ENCODE measurements around the gene DLG2. TPM values are rescaled to one million over a fixed set of nuclear protein-coding genes. Genes with fewer than 3 reads are reported as not detected.
"Not testable (repeated sequence)": the region's sequence is repeated elsewhere in the genome, so short reads cannot be mapped to it uniquely, and the experiment has no call there.

DLG2 gene
- total and polyA plus RNA-seq, 9 of the 15 experiments (the other 6 are each of a cell fraction or from before 2014, with no cell fraction given) = 0.52 to 1.6 (median 0.95) TPM

DNA sequence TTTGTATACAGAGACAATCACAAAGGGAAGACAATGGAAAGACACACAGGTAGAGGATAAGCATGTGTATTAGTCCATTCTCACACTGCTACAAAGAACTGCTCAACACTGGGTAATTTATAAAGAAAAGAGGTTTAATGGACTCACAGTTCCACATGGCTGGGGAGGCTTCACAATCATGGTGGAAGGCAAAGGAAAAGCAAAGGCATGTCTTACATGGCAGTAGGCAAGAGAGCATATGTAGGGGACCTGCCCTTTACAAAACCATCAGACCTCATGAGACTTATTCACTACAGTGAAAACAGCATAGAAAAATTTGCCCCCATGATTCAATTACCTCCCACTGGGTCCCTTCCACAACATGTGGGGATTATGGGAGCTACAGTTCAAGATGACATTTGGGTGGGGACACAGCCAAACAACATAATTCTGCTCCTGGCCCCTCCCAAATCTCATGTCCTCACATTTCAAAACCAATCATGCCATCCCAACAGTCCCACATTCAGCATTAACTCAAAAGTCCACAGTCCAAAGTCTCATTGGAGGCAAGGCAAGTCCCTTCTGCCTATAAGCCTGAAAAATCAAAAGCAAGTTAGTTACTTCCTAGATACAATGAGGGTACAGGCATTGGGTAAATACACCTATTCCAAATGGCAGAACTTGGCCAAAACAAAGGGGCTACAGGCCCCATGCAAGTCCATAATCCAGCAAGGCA is 44.0 kb upstream of the DLG2 start:
- DNase-seq (ENCODE audit: extremely low read depth in 1 of 4, low spot score in 3 of 4); H3K27ac ChIP-seq (ENCODE audit: extremely low read depth, low read depth, low read length); POLR2A ChIA-PET; ATAC-seq; H3K27me3 ChIP-seq (ENCODE audit: control insufficient read depth in 2 of 2, insufficient read depth in 2 of 2, low read length in 2 of 2); H2AFZ ChIP-seq (ENCODE audit: low read depth, low read length); H3K4me2 ChIP-seq (ENCODE audit: insufficient read depth, low read length); FAIRE-seq; H4K20me1 ChIP-seq (replicated peaks; ENCODE audit: control insufficient read depth, insufficient read depth, low read length); H3K9me1 ChIP-seq (ENCODE audit: control insufficient read depth, insufficient read depth, low read length); H3K4me3 ChIP-seq; H3K36me3 ChIP-seq (ENCODE audit: control insufficient read depth, insufficient read depth, low read length); BruUV-seq (replicated peaks); CTCF ChIA-PET (ENCODE audit: low intra/inter-chr PET ratio); H3K4me1 ChIP-seq (replicated peaks in 1 of 2; ENCODE audit: control insufficient read depth in 2 of 2, insufficient read depth in 2 of 2, low read length in 2 of 2); intact Hi-C loops (cut with micrococcal nuclease); H3K9ac ChIP-seq (ENCODE audit: insufficient read depth in 1 of 2, low read depth in 2 of 2, low read length in 2 of 2); H3K79me2 ChIP-seq (ENCODE audit: control insufficient read depth, insufficient read depth, low read length); H3K9me3 ChIP-seq (replicated peaks; ENCODE audit: control insufficient read depth, insufficient read depth, low read depth, low read length); in situ Hi-C loops (cut with MboI): not testable (repeated sequence)
- peak; percentile 78 for TF ChIP-seq ZNF431 (CRISPR knock-in tag; IDR thresholded peaks at IDR 0.05)

DNA sequence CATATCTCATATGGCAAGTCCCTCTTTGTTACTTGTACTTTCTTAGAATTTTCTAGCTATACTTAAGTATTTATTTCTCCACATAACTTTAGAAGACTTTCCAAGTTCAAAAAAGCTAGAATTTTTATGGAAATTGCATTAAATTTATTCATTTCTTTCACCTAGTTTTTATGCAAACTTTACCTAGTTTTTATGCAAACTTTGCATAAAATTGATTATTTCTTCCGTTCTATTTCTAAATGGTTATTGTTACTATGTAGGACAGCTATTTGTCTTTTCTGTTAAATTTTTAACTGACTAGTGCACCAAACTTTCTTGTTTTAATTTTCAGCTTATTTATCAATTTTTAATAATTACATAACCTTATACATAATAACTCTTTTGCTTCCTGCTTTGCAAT is 41.0 kb upstream of the DLG2 start:
- ChIA-PET POLR2A (no interaction called here), CTCF (ENCODE audit: low intra/inter-chr PET ratio) (no interaction called here)
- BruUV-seq (replicated peaks) = no TSS peak

More for the DNA sequence above, 41.0 kb upstream of the DLG2 start:
- H3K4me2 ChIP-seq (ENCODE audit: insufficient read depth, low read length) = no peak overlapping the region
- H3K27ac ChIP-seq (ENCODE audit: extremely low read depth, low read depth, low read length) = no peak overlapping the region
- no peaks in the 10 kb centered on the region for H3K27me3 ChIP-seq (ENCODE audit: control insufficient read depth in 2 of 2, insufficient read depth in 2 of 2, low read length in 2 of 2)
- in situ Hi-C loops (cut with MboI) = no loop called here
- peaks cover 9% of the 10 kb centered on the region for H4K20me1 ChIP-seq (replicated peaks; ENCODE audit: control insufficient read depth, insufficient read depth, low read length)
- H3K9me1 ChIP-seq (ENCODE audit: control insufficient read depth, insufficient read depth, low read length) = no peaks in the 10 kb centered on the region
- no peak overlapping the region for H2AFZ ChIP-seq (ENCODE audit: low read depth, low read length)
- H3K9me3 ChIP-seq (replicated peaks; ENCODE audit: control insufficient read depth, insufficient read depth, low read depth, low read length) = no peaks in the 10 kb centered on the region
- intact Hi-C loops (cut with micrococcal nuclease) = loop anchor here (10.0 kb wide), 2 partner anchors 507 to 577 kb away; partner anchors contain the start of gene EED
- peaks cover 5 to 14% of the 10 kb centered on the region in 2 experiments; a peak in 3 of 5 replicates for H3K4me1 ChIP-seq (replicated peaks in 1 of 2; ENCODE audit: control insufficient read depth in 2 of 2, insufficient read depth in 2 of 2, low read length in 2 of 2)
- TF ChIP-seq ZNF316 (IDR thresholded peaks at IDR 0.05) (peak; percentile 87), E2F3 (CRISPR knock-in tag; IDR thresholded peaks at IDR 0.05) (no peak), EHMT2 (IDR thresholded peaks at IDR 0.05) (no peak), TAF1 (IDR thresholded peaks at IDR 0.05; ENCODE audit: control insufficient read depth, extremely low read depth, insufficient read depth, low read length, severe bottlenecking) (no peak), C11orf30 (IDR thresholded peaks at IDR 0.05; ENCODE audit: low read depth) (peak; percentile 65; the same call in 1 of the 2 replicates), MAFF (IDR thresholded peaks at IDR 0.05; ENCODE audit: low read length) (peak; percentile 29; the same call in 1 of the 2 replicates), EP300 (IDR thresholded peaks at IDR 0.05; ENCODE audit: low read length) (no peak), MAFG (tag; conservative IDR thresholded peaks at IDR 0.05) (peak; percentile 59; the same call in 1 of the 2 replicates)
- H3K36me3 ChIP-seq (ENCODE audit: control insufficient read depth, insufficient read depth, low read length) = peaks cover 3% of the 10 kb centered on the region
- 25% methylated on average over 1 of the region's 1 CpG for WGBS (ENCODE audit: insufficient coverage, low coverage, missing lambda C conversion rate)
- no peak overlapping the region for H3K4me3 ChIP-seq
- FAIRE-seq = no peak
- ATAC-seq = no peak
- peaks cover 18% of the 10 kb centered on the region for H3K79me2 ChIP-seq (ENCODE audit: control insufficient read depth, insufficient read depth, low read length)
- H3K9ac ChIP-seq (ENCODE audit: insufficient read depth in 1 of 2, low read depth in 2 of 2, low read length in 2 of 2) = no peak overlapping the region
- no peak for DNase-seq (ENCODE audit: extremely low read depth in 1 of 4, low spot score in 3 of 4)

Data from K562 (cell line).